HL-60/S4 (cell line): ENCODE data around the gene CD244.

Experiments used
- in situ Hi-C: fragments of 300-500 bp; cut with MboI; formaldehyde crosslinking; loops from 2 replicates; pipeline ENCODE4 v1.14.3; 2022; ENCODE audit warnings: low sequenced_read_pairs

CD244 gene

DNA sequence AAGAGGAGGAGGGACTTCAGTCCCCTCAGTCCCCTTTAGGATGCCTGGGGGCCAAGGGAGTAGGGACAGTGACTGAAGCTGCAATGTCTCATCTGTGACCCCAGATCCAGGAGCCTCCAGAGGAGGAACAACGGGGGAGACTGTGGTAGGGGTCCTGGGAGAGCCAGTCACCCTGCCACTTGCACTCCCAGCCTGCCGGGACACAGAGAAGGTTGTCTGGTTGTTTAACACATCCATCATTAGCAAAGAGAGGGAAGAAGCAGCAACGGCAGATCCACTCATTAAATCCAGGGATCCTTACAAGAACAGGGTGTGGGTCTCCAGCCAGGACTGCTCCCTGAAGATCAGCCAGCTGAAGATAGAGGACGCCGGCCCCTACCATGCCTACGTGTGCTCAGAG, 48.4 kb downstream of the CD244 start:
- in situ Hi-C loops: no loop called here

DNA sequence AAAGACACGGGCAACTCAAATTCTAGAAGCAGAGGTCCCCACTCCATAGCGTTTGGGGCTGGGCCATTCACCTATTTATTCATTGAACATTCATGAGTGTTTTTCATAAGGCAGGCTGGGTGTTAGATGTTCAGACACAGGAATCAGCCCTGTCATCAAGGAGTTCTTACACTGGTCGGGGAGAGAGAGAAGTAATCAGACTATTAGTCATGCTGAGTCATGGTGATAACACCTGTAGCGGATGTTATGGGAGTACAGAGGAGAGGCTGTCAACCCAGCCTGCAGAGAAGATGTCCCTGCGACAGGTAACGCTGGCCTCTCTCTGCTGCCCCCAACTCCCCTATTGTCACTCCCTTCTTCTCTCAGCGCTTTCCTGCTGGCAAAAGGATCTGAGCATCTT, 49.5 kb downstream of the CD244 start:
- in situ Hi-C loops: no loop called here

DNA sequence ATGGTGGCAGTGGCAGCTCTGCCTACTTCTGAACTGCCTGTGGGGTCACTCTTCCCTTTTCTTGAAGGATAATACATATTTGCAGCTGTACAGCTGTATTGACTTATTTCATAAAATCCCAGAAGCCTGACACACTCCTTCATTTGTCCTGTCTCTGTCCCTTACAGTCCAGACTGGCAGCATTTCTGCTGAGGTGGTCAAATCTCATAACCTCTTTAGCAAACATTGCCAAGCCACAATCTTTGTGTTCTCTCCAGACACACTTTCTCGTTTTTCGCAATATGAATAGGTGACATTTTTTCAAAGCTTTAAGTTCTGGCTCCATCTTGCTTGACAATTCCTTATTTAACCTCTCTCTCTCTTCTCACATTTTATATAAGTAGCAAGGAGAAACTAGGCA, 51.5 kb downstream of the CD244 start:
- in situ Hi-C loops: no loop called here

DNA sequence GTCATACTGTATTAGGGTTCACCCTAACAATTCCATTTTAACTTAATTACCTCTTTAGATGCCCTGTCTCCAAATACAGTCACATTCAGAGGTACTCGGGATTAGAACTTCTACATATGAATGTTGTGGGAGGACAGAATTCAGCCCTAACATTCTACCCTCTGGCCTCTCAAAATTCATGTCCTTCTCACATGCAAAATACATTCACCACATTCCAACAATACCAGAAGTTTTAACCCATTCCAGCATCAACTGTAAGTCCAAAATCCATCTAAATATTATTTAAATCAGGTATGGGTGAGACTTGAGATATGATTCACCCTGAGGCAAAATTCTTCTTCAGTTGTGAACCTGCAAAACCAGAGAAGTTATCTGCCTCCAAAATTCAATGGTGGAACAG, 52.2 kb downstream of the CD244 start:
- in situ Hi-C loops: no loop called here

DNA sequence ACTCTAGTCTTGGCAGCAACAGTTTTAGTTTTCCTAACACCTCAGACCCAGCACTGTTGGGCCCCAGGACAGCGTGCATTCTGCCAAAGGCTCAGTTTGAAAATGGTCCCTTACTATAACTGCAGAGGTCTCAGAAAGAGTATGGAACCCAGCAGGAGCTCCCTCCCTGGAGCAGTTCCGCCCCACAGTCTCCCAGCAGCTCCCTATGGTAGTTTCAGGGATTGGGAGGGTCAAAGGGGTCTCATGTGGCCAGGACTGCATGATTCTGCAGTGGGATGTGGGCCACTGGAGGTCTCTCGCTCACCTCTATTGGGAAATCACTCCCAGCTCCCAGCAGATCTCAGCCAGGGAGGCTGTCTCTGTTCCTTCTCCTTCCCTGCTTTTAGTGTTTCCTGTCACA, 54.4 kb downstream of the CD244 start:
- in situ Hi-C loops: no loop called here

DNA sequence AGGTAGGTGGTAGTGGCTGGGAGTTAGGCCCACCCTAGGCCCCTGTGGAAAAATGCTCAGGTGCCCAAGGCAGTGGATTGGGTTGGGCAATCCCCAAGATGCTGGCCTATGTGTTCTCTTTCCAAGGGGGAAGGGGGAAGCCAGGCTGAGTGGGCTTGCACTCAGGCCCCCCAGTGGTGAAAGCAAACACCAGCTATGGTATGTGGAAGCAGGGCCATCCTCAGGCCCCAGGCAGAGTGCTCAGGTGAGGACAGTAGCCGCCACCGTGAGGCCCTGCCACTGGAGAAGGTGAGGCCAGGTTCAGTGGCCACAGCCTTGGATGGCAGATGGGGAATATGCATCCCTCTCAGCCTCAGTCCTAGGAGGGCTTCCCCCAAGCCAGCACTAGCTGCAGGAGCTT, 54.9 kb downstream of the CD244 start:
- in situ Hi-C loops: no loop called here

DNA sequence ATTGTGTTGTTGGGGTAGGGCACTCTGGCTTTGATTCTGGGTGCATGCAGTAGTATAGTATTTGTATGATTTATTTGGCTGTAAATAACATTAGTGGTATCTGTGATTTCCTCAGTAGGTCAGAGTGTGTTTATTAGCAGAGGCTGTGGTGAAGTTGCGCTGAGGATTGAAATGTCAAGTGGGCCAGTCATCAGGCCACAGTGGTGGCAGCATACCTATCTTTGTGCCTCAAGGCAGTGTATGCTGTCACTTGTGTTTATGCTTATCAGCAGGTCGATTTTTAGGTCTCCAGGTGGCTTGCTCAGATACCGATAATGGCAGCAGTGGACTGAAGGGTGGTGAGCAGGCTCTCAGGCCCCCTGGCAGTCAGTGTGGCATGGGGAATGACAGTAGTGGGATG, 55.4 kb downstream of the CD244 start:
- in situ Hi-C loops: no loop called here

DNA sequence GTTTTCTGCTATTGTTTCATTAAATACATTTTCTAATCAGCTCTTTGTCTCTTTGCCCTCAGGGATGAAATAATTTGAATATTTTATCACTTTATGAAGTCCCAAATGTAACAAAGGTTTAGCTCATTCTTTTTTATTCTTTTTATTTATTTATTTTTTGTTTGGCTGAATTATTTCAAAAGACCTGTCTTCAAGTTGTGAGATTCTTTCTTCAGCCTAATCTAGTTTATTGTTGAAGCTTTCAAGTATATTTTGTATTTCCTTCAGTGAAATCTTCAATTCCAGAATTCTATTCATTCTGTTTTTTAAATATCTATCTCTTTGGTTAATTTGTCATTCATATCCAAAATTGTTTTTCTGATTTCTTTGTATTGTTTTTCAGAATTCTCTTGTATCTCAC, 55.9 kb downstream of the CD244 start:
- in situ Hi-C loops: no loop called here

DNA sequence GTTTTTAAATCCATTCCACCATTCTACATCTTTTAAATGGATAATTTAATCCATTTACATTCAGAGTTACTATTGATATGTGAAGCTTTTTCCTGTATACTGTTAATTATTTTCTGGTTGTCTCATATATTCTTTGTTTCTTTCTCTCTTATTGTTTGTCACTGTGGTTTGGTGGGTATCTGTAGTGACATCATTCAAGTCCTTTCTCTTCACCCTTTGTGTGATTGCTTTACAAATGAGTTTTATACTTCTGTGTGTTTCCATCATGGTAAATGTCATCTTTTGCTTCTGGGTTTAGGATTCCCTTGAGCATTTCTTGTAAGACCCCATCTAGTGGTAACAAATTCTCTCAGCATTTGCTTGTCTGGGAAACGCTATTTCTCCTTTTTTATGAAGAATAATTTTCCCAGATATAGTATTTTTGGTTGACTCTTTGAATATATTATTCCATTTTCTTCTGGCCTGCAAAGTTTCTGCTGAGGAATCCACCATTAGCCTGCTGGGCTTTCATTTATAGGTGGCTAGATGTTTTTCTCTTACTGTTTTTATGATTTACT, 56.5 kb downstream of the CD244 start:
- in situ Hi-C loops: no loop called here

DNA sequence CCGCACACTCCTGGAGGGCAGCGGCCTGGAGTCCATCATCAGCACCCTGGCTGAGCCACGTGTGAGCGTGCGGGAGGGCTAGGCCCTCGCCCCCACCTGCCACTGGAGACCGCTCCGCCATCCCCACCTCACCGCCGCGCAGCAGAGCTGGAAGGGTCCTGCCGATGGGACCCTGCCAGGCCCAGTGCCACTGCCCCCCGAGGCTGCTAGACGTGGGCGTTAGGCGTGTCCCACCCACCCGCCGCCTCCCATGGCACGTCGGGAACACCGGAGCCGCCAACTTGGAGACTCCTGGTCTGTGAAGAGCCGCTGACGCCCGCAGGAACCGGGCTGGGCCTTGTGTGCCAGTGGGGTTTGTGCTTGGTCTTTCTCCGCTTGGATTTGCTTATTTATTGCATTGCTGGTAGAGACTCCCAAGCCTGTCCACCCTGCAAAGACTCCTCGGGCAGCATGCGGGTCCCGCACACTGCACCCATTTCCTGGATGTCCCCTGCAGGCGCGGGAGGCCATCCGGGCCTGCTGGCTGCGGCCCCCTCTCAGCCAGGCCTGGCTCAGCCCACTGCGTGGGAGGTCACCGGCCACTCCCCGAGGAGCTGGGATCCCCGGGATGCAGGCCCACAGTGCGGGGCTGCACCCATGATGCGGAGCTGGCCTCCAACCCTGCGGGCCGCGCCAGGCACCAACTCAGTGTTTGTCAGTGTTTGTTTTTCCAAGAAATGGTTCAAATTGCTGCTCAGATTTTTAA, 60.7 kb downstream of the CD244 start:
- in situ Hi-C loops: no loop called here

DNA sequence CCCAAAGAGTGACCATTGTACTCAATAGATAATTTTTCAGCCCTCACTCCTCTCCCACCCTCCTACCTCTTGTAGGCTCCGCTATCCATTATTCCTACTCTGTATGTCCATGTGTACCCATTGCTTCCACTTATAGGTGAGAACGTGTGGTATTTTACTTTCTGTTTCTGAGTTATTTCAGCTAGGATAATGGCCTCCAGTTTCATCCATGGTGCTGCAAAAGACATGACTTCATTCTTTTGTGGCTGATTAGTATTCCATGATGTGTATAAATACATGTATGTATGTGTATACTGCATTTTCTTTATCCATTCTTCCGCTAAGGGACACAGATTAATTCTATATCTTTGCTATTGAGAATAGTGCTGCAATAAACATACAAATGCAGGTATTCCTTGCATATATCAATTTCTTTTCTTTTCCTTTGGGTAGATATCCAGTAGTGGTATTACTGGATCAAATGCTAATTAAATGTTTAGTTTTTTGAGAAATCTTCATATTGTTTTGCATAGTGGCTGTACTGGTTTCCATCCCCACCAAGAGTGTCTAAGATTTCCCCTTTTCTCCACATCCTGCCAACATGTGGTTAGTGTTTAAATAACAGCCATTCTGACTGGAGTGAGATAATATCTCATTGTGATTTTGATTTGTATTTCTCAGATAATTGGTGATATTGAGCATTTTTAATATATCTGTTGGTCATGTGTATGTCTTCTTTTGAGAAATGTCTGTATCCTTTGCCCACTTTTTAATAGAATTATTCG, 61.9 kb downstream of the CD244 start:
- in situ Hi-C loops: no loop called here

DNA sequence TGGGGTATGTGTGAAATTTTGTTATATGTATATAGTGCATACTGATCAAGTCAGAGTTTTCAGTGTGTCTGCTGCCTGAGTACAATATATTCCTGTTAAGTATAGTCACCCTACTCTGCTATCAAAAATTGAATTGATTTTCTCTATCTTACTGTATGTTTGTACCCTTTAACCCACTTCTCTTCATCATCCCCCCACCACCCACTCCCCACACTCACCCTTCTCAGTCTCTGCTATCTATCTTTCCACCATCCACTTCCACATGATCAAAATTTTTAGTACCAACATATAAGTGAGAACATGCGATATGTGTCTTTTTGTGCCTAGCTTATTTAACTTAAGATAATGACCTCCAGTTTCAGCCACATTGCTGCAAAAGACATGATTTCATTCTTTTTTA, 62.5 kb downstream of the CD244 start:
- in situ Hi-C loops: no loop called here

DNA sequence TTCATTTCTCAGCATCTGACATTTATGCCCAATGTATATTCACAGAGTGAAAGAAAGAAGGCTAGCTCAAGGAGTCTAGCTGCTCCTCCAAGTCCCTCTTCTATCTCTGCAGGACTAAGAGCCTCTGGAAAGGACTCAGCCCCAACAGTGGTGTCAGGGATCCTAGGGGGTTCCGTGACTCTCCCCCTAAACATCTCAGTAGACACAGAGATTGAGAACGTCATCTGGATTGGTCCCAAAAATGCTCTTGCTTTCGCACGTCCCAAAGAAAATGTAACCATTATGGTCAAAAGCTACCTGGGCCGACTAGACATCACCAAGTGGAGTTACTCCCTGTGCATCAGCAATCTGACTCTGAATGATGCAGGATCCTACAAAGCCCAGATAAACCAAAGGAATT, 63.0 kb downstream of the CD244 start:
- in situ Hi-C loops: no loop called here

DNA sequence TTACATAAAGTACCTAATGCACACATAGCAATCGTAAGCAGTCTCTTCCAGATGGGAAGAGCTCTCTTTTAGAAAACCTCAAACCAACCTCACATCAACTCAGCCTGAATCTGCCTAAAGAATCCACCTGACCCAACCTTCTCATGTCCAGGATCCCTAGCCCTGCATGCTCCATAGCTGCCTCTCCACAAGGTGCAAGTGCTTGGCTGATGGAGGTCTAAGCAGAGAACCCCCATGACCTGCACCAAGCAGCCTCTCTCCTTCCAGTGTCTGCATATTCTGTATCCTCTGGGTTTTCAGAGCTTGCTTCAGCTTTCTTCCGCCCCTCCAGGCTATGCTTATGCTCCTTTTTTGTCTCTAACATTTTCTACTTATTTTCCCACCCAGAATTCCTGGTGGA, 64.2 kb downstream of the CD244 start:
- in situ Hi-C loops: no loop called here

DNA sequence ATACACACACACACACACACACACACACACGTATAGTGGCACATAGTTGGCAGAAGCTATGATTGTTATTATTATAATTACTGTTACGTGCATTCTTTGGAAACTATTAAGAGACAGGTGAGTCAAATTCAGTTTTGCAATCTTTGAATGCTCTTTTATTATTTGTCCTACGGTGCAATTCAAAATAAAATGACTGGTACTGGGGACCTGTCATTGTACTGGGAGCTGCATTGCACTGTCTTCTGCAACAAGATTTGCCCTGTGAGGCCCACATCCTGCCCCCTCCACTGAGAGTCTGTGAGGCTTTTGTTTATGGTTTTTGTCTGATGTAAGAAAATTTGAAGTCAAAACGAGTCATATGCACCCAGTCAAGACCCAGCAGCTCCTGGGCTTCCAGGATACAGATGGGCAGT, 64.8 kb downstream of the CD244 start:
- in situ Hi-C loops: no loop called here

DNA sequence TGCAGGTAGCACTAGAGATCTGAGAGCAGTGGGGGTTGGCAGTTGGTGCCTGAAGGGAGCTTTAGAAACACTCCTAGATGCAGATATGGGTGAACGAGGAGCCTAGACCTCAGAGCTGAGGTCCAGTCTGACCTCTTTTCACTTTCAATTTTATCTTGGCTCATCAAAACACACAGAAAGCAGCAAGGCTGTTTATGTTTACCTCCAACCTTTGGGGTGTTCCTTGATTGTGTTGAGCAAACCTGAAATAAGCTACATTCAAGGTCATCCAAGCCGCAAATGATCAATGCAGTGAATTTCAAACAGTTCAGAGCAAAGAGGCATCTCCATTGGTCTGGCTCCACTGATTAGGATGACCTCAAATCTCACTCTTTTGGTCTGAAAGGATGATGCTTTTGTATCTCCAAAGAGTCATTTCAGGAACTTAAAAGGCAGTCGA, 65.4 kb downstream of the CD244 start:
- in situ Hi-C loops: no loop called here

DNA sequence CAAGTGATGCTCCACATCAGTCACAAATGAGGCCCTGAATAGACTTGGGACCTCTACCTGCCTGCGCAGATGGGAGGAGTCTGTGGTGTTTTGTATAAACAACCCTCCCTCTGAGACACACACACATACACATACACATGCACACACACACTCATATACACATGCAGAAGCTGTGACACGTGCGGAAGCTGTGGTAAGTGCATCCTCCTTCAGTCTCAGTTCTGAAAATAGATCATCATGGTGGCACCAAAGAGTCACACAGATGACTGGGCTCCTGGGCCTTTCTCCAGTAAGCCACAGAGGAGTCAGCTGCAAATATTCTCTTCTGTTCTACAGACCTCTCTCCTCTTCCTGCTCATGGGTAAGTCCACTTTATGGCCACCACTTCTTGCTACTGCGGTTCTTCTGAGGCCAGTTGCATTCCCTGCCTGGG, 66.7 kb downstream of the CD244 start, which contains the start of gene LY9:
LY9 (plus strand) TSS at position 224 of the 433 bp plus-strand sequence; CDS start at position 238, 14 bp downstream.
- in situ Hi-C loops: no loop called here

DNA sequence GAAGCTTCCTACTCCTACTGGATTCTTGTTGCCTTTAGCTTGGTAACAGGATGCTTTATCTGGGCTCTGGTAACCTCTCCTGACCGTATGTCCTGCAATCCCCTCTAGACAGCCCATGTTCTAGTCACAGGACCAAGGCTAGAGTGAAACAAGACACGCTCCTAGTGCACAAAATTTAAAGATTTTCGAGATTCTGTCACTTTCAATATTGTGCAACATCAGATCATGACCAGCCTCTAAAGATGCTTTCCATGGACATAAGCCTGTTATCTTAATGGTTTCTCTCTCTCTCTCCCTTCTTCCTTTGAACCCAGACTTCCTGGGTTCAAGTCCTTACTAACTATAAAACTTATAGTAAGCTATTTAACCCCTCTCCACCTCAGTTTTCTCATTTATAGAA, 68.3 kb downstream of the CD244 start:
- in situ Hi-C loops: no loop called here

DNA sequence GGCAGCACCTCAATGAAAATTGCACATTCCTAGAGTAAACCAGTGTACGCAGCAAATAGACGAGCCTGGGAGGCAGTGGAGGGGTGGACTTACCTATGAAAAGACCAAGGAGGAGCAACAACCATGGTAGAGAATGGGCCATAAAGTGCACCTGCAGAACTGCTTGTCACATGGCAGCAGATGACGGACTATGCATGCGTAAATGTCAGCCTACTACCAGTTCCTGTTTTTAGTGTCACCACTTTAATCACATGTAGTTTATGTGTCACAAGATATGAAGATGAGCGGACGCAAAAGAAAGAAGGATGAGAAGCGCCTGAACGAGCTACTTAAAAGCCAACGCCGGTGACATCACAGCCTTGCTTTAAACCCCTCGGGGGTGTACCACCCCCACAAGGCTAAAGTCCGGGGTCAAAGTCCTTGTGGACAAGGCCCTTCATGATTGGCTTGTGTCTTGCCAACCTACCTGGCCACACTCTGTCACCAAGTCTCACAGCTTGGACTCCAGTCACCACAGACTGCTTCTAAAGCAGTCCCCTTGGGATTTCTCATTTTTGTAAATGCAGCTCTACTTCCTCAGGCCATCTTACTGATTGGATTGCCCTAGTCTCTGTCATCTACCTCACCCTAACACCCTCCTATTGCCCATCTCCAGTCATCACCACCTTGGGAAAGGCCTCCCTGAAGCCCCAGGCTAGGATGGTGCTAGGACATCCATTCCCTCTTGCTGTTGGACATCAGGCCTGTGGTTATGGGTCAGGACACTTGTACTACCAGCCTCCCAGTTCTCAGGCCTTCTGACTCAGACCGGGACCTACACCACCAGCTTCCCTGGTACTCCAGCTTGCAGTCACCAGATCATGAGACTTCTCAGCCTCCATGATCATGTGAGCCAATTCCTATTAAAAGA, 72.7 kb downstream of the CD244 start:
- in situ Hi-C loops: no loop called here

DNA sequence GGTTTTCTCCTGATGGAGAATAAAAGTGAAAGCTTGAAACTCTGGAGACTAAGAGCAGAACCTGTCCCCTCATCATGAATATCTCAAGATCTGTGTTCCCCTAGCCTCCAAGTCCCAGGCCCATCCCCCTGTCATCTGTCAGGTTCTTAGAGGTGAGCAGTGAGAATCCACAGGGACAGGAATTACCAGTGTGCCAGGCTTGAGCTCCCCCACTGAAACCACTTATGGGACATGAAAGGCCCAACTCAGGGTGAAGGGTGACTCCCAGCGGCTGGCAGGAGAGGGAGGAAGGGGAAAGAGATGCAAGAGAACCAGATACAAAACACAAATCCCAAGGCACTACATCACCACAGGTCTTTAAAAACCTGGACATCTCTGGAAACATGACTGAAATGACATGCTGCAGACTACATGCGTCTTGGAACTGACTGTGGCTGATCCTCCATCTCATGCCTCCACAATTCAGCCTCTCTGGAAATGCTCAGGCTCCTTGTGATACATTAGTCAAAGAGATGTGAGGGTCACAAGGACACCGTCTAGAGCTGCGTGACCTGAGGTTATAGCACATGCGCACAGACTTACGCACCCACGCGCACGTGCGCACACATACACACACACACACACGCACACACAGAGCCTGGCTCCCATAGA, 73.5 kb downstream of the CD244 start:
- in situ Hi-C loops: no loop called here
